Activated CD8-positive, alpha-beta memory T cell treated with anti-CD3 and anti-CD28 coated beads, Interleukin-2, amount 50 U/mL, for 4 hours (primary cell): Measurements from ENCODE around the gene TMEM132C.
"Not testable (repeated sequence)": the region's sequence is repeated elsewhere in the genome, so short reads cannot be mapped to it uniquely, and the experiment has no call there.

Experiments
- DNase-seq: peaks from one replicate; pipeline ENCODE4 v3.0.0-alpha.2; 2020

TMEM132C gene

DNA sequence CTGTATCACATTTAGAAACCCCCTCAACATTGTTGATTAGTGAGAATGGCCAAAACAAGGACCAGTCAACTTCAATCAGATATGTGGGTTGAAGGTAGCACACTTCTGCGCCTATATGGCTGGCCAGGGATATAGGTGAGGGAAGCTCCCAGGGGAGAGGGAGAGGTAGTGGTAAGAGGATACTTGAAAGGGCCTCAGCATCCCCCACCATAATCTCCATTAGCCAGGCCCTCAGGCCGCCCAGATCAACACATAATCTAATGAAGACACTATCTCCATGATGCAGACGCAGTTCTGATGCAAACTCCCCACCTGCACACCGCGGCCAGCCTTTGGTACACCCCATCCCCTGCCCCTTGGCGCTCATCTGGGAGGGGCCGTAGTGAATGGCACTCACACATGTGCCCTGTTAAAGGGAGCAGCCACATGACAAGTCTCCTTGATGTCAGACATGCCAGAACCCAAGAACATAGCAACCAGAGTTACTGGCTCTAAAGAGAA lies 158.0 kb downstream of the TMEM132C start:
- DNase-seq, result no peak

DNA sequence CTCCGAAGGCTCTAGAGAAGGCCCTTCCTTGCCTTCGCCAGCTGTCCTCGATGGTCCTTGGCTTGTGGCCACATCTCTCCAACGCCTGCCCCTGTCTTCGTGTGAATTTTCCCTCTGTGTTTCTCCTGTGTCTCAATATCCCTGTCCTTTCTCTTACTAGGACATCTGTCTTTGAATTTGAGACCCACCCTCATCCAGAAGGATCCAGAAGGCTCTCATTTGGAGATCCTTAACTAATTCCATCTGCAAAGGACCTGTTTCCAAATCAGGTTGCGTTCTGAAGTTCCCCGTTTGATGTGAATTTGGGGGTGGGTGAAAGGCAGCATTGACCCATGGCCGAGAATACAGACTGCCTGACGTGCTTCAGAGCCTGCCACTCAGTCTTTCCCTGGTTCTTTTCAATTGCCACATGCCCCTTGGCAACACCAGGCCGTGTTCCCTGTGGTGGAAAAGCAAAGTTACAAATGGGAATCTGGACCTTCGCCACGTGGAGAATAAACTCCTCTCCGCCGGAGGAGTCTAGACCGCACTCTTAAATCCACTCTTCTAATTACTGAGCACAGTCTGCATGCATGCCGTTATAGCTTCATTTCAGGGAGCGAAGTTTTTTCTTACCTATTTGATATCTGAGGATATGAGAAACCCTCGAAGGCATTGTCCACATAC lies 158.8 kb downstream of the TMEM132C start:
- no peak for DNase-seq

GRCh38 chr12:128426511-128426910 lies 159.5 kb downstream of the TMEM132C start:
- DNase-seq, result no peak

- DNase-seq, result no peak
Measured at GRCh38 chr12:128439796-128440195, 172.8 kb downstream of the TMEM132C start.

DNA sequence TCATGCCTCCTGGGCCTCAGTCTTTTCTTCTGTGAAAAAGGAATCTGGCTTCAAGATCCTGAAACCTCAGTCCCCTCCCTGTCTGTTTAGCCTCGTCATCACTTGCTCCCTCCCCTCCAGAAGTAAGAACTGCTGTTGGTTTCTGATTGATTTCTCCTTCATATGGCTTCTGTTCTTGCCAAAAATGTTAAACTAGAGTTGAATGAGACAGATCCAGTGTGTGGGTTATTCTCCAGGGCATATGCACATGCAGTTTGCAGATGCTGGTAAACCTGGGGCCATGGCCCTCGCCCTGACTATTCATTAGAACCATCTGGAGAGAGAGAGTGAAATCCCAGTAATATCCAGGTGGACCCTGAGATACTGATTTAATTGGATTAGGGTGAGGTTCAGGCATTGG lies 175.1 kb downstream of the TMEM132C start:
- no peak for DNase-seq

DNA sequence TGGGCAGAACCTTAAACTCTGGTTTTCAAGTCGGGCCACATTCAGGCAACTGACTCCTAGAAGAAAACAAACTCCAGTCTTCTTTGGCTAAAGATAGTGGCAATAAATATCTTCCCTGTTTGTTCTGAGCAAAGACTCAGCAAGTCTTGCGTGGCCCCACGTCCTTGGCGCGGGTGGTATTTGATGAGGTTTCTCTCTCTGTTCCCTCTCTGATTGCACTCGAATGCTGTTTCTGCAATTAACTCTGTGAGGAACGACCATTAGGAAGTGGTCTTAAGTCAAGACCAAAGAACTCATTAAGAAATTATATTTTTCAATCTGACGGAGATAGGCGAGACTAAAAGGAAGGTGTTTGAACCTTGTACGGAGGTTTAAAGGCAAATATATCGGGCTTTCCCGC lies 177.6 kb downstream of the TMEM132C start:
- DNase-seq, result no peak

GRCh38 chr12:128445415-128446127 lies 178.6 kb downstream of the TMEM132C start:
- no peak for DNase-seq

GRCh38 chr12:128449146-128449894 lies 182.3 kb downstream of the TMEM132C start:
- no peak for DNase-seq

- DNase-seq, result no peak
Measured at GRCh38 chr12:128450810-128451209, 183.8 kb downstream of the TMEM132C start.

DNA sequence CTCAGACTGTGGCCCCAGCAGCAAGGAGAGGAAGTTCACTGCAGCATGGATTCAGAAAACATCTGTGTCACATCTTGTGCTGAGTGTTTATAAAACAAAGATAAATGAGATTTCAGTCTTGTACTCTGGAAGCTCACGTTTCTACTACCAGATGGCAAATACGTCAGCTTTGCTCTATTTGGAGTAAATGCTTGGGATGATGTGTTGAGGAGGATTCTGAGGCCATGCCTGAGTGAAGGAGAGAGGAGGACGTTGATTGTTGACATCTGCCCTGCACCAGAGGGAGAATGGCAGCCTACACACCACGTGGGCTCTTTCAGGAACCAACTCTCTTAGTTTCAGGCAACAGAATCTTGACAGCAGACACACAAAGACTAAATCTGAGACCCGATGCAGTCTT lies 188.9 kb downstream of the TMEM132C start:
- DNase-seq, result no peak

GRCh38 chr12:128456922-128457321 lies 190.0 kb downstream of the TMEM132C start:
- no peak for DNase-seq

DNA sequence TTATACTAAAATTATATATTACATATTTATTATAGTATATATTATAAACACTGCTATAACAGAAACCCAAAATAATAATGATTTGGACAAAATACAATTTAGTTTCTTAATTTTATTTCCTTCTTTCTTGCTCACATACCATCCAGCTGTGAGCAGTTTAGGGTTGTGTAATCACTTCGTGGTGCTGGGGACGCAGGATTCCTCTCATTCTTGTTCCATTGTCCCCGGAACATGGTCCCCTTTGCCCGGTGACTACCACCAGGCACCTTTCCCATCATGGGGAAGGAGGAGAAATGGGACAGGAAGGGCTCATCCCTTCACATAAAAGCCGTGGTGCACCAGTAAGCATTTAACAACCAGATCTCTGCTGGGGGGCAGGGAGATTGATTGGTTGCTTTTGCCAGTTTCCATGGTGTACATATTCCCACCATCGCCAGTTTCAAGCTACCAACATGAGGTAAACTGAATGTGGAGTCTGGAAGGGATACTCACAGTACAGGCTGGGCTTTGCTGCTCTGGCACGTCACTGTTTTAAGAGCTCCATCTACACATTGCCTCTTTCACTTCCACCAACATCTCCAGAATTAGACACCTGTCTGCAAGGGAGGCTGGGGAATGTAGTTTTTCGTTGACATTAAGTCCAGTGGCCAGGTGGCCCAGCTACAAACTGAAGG lies 191.5 kb downstream of the TMEM132C start:
- no peak for DNase-seq

DNA sequence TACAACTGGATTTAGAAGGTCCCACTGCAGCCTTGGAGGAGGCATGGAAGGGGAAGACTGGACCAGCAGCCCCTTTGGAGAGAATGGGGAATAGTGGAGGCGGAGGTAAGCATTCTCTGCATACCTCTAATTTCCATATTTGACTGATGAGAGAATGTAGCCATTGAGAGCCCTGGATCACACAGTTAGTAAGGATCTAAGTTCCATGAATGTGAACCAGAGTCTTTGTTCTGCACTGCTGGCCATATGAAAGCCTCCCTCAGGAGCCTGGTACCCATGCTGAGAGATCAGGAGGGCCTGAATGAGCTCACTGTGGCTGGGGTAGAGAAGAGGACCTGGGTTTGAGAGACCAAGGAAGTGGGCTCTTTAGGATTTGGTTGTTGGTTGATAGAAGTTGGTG lies 192.1 kb downstream of the TMEM132C start:
- no peak for DNase-seq

GRCh38 chr12:128463881-128464280 lies 196.9 kb downstream of the TMEM132C start:
- no peak for DNase-seq

GRCh38 chr12:128467882-128468281 lies 200.9 kb downstream of the TMEM132C start:
- DNase-seq, result no peak

DNA sequence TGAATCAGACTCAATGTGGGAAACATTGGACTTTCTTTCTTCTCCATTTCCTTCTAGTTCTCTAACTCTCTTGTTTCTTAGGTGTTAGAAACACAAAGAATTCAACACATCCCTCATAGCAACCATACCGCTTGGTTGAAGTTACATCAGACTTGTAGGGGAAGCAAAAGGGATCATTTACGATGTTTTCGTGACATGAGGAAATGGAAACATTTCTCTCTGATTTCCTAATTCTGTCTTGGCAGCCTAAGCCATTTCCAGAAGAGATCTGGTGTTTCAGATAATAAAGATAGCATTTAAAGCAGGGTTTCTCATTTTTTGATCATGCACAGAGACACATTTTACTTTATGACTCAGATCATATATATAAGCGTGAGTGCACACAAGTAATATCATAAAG lies 202.0 kb downstream of the TMEM132C start:
- DNase-seq, result no peak

DNA sequence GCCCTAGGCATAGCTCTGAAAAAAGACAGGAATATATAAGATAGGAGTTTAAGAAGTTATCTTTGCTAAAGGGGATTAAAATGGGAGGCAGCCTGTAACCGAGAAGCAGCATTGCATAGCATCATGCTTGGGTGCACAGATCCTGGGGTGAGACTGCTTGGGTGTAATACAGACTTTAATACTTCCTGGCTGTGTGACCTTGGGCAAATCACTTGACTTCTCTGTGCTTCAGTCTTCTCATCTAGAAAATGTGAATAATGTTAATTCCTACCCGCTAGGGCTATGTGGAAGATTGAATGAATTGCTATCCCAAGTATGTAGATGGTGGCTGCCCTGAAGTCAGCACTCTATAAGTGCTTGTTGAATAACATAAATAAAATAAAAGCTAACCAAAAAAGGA lies 204.5 kb downstream of the TMEM132C start:
- DNase-seq, result no peak

DNA sequence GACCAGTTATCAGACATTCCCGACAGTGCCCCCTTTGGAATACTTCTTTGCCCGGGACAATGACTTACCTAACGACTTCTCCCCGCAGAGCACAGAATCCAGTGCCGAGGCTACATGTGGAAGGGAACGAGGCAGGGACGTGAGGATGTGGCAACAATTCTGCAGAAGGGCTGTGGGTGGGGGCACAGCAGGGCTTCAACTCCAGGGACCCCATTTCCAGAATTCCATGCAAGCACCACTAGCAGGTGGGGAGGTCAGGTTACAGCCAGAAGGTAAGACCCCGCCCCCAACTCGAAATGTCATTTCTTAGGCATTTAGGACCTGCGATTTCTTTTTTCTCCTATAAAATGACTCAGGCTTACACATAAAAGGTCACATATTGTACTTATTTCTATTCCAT lies 207.9 kb downstream of the TMEM132C start:
- DNase-seq, result no peak

DNA sequence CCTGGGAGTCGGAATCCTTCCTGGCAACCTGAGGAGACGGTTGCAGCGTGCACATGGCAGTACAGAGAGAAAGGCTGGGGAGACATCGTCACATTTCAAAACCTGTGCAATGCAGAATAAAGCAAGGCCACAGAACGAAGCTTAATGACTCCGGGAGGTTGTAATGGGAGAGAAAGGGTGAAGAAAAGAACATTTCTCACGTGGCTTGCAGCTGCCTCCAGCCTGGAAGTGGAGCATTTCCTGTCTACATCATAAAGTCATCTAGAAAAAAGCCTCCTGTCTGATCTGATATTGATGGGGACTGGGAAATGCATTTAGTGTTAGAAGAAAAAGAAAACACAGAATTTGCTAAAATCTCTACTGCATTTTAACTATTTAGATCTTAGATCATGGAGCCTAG lies 209.3 kb downstream of the TMEM132C start:
- no peak for DNase-seq

GRCh38 chr12:128483526-128484255 lies 216.7 kb downstream of the TMEM132C start:
- no peak for DNase-seq

DNA sequence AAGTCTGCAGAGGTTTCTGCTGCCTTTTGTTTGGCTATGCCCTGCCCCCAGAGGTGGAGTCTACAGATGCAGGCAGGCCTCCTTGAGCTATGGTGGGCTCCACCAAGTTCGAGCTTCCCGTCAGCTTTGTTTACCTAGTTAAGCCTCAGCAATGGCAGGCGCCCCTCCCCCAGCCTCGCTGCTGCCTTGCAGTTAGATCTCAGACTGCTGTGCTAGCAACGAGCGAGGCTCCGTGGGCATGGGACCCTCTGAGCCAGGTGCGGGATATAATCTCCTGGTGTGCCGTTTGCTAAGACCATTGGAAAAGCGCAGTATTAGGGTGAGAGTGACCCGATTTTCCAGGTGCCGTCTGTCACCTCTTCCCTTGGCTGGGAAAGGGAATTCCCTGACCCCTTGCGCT lies 230.4 kb downstream of the TMEM132C start:
- not testable (repeated sequence) for DNase-seq

DNA sequence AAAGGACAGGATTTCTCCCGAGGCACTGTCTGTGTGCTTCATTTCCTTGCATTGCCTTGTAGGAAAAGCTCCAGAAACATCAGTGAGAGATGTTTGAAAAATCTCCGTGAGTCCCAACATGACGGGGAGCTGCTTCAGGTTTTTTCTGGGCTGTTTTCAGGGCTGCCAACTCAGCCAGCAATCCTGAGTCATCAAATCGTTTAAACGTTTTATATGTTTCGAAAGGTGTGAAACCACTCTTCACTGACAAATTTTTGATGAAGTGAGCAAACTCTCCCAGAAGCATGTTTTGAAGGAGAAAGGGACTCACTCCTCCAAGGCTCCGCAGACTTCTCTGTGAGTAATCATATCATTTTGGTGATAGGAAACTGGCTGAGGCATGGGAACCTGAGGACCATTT lies 240.5 kb downstream of the TMEM132C start:
- DNase-seq, result no peak

GRCh38 chr12:128509170-128509569 lies 242.2 kb downstream of the TMEM132C start:
- no peak for DNase-seq
